Stimulated activated CD4-positive, alpha-beta T cell treated with anti-CD3 and anti-CD28 coated beads, Interleukin-15, amount 100 ng/mL, for 48 hours (primary cell): Measurements from ENCODE around the gene PDS5B.
"Not testable (repeated sequence)": the region's sequence is repeated elsewhere in the genome, so short reads cannot be mapped to it uniquely, and the experiment has no call there.

Source experiments
- DNase-seq, 2 donors: peaks; one replicate each; pipeline ENCODE4 v3.0.0-alpha.2; 2020; ENCODE audit warnings: low read depth in 2 of 2

PDS5B gene

DNA sequence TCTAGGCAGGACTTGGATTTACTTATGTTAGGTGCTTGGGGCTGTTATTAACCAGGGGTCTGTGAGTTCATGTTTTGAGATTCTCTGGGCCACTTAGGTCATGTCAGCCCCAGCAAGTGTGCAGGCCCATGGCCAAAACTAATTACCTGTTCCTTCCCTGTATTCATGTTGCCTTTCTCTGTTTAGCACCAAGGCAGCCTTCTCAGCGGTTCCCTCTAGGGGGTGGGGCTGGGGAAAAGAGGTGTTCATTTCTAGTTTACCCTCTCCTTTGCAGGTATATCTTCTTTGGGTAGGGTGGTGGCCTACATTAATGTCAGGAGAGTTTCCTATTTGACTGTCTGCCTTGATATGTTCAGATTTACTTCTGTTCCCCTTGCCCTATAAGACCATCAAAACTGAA is 61.7 kb downstream of the PDS5B start:
- no peak for DNase-seq

DNA sequence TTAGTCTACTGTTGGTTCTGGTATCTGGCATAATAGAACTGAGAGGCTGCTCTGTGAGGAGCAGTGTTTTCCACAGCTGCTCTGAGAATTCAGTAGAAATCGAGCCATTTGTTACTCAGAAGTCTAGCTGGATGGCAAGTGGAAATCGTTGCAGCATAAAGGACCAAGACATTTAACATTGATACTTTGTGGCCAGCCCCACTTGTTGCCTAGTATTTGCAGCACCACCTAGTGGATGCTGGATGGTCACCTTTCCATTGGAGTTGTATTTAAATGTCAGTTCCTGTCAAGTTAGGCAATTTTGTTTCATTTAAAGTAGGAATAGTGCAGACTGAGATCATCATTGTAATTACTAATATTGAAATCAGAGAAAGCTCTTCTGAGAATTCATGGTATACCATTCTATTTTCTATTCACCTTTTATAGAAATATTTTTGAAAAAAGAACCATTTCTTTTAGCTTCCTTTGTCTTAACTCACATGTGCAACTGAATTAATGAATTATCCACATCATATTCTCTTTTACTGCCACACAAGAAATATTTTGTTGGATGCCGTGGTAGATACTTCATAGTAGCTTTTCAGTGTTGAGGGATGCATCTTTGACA is 64.6 kb downstream of the PDS5B start:
- peak; percentile 53 to 66 for DNase-seq

DNA sequence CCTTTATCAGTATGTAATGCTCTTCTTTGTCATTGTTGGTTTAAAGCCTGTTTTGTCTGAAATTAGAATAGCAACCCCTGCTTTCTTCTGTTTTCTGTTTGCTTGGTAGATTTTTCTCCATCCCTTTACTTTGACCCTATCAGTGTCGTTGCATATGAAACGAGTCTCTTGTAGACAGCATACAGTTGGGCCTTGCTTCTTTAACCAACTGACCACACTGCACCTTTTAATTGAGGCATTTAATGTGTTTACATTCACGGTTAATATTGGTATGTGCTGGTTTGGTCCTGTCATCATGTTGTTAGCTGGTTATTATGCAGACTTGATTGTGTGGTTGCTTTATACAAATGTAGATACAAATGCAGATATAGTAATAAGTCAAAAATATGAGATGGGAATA is 71.1 kb downstream of the PDS5B start:
- DNase-seq, result no peak

DNA sequence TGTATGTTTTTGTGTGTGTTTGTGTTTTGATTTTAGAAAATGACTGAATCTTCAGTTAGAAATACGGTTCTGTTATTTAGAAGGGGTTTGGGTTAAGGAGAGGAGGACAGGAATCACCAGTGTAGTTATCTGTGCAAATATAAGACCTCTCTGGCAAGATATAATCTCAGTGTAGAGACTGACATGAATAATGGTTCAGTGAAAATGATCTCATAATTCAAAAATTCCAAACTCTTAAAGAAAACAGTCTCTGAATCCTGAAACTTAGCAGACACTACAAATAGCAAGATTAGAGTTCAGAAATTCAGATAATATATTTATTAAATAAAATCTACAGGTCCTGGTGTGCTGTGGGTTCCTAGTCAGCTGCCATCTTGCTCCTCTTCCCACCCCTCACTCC is 73.5 kb downstream of the PDS5B start:
- no peak for DNase-seq

DNA sequence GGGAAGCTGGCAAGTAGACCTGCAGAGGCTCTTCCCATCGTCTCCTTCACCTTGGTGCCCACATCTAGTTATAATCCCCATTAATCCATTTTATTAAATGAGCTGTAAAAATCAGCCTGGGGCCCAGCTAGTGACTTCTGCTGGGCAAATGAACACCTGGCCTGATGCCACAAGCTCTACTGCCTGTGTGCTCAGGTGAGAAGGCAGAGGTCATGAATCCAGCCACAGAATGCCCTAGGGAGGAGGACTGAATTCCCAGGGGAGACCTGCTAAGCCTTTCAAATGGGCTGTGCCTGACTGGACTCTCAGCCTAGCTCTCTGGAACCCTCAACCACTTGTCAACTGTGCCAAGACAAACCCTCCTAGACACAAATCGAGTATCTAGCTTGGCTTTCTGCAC is 74.0 kb downstream of the PDS5B start:
- DNase-seq, result no peak

DNA sequence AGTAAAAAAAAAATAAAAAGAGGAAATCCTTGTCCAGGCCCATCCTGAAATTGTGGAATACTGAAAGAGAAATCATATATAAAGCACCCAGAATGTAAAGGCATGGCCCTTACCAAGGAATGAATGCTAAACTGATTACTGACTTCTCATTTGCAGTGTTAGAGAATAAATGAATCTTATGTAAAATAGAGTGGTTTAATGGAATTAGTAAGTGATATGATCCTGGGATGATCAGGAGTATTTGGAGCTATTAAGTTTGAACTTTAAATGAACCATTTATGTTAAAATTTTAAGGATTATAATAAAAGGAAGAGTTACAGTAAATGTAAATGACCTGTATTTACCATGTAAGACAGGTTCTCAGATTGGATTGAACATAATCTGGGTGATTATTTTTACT is 75.4 kb downstream of the PDS5B start:
- DNase-seq, result no peak

DNA sequence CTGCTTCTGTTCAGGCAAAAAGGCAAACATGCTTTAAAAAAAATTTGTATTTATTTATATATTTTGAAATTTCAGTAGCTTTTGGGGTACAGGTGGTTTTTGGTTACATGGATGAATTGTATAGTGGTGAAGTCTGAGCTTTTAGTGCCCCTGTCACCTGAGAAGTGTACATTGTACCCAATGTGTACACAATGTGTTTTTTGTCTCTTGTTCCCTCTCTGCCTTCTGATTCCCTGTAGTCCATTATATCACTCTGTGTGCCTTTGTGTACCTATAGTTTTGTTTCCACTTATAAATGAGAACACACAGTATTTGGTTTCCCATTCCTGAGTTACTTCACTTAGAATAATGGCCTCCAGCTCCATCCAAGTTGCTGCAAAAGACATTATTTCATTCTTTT is 77.4 kb downstream of the PDS5B start:
- DNase-seq, result no peak

DNA sequence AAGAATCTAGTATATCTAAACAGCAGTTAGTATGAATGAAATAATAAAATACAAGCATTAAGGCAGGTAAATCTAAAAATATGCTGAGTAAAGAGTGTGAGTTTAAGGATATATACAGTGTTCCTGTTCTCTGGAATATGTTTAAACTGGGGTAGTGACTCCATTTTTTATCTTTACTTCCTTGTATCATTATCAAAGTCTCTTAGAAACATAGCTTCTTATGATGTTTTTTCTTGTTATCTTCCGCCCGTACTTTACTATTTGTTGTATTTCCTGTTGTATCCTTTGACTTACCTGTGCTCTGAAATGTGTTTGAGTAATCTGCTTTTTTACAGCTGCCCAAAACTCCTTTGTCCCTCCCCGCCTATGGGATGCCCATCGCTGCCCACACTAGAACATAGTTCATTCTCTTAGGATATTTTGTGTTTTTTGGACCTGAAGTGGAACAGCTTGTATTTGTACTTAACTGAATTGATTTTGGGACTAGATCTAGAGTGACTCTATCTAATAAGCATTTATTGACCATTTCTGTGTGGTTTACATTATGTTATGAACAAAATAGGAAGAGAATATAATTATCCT is 80.8 kb downstream of the PDS5B start:
- DNase-seq, result no peak

DNA sequence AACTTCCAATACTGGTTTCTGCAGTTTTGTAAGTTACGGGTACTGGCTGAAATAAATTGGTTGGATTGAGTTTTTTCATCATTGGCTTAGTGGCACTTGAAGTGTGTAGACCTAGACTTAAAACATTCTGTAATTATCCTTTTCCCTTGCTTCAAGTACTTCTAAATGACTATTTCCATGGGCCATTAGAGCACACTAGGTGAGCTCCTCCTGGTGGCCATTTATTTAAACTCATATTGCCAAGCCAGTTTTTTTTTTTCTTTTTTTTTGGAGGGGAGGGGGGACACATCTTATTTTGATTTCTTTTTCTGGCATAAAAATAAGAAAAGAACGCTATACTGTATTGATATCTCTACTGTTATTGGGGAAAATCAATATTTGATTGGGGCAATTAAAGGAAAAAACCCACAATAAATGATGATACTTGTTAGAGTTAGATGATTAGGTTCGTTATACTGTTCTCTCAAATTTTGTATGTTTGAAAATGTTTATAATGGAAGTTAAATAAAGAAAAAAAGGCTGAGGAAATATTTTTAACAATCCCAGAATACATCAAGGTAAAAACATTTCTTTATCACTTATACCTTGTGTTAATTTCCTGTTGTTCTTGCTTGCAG is 82.9 kb downstream of the PDS5B start:
- DNase-seq, result no peak

DNA sequence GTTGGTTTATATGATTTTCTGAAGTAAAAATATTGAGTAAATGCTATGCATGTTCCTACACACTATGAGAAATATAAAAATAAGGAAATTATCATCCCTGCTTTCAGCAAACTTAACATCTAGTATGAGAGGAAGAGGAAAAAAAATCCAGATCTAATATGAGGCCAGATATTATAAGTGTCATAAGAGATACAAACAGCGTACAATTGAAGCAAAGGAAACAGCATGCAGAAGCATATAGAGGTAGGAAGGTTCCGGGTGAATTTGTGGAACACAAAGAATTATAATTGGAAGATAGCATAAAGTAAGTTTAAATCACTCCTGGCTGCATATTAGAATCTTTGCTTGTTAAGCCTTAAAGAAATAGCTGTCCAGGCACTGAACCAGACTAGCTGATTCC is 88.3 kb downstream of the PDS5B start:
- DNase-seq, result no peak

DNA sequence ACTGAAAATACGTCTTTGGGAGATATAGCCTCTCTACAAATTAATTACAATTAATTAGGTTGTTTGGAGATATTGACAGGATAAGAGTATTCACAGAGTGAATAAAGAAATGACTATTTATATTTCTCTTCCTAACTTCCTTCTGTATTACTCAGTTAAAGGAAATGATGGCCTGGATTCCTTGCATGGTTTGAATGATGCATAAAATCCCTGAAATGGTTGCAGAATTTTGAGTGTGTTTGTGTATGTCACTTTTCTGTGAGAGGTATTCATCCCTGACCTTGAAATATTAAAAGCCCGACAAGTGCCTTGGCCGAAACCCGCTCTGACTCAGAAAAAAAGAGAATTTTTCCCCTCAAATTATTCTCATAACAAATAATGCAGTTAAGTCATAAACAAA is 90.0 kb downstream of the PDS5B start:
- DNase-seq, result no peak

DNA sequence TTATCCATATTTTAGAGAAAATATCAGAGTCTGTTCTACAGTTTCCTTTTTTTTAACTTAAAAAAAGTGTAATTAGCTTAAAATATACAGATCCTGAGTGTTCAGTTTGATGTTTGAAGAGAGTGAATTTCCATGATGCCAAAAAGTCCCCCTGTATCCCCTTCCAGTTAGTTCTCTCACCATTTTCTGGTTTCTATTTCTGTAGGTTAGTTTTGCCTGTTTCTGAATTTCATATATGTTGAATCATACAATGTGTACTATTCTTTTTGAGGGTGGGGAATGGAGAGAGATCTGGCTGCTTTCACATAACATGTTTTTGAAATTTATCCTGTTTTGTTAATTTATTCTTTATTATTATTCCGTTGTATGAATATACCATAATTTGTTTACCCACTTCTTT is 95.9 kb downstream of the PDS5B start:
- DNase-seq, result no peak

DNA sequence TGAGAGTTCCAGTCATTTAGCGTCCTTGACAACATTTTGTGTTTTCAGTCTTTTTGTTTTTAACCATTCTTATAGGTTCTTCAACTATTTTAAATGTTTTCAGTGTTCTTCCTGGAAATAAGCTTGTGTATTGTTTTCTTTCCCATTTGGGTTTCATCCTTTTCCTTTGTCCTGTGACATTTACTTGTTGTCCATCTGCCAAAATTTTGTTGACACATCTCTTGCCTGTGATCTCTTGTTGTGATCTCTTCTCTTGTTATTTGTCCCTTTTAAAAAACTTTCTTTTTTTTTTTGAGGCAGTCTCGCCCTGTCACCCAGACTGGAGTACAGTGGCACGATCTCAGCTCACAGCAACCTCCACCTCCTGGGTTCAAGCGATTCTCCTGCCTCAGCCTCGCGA is 96.5 kb downstream of the PDS5B start:
- no peak for DNase-seq

DNA sequence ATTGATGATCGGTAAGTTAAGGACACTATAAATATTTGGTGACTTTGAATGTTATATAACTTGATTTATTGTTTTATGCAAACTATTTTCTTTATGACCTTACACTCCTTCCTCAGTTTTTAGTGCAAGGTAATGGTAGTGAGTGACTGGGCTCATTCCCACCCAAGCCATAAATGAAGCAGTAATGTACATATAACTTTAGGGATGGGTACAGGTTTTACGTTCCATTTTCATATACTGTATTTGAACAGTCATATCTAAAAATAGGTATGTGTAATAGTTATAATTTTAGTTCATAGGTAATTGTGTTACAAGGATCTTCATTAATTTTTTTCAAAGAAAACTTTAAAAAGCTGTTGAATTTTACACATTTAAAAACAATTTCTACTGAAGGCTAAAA is 101.0 kb downstream of the PDS5B start:
- no peak for DNase-seq

DNA sequence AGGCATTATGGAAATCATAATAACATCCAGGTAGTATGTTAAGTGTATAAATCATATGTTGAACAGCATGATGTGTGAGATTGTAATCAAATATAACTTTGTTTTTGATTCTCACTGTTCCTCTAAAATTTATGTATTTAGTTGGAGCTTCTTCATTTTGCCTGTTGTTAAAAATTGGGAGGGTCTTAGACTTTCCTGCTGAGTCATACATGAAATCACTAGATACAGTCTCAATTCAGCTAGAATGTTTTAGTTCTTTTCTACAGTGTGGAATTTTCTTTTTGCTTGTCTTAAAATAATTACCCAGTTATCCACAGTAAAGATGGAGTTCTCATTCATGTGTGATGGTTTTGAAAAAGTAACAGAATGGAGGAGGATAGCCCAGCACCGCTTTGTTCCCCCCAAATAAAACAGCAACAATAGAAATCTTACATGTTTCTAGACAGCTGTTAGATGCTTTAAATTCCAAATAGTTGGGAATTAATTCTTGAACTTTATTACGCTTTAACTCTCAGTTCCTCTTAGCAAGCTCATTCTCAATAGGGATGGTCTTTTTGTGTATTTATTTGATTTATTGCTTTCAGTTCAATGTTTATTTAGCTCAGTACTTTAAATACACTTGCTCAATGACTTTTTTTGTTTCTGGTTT is 109.5 kb downstream of the PDS5B start:
- DNase-seq, result no peak

DNA sequence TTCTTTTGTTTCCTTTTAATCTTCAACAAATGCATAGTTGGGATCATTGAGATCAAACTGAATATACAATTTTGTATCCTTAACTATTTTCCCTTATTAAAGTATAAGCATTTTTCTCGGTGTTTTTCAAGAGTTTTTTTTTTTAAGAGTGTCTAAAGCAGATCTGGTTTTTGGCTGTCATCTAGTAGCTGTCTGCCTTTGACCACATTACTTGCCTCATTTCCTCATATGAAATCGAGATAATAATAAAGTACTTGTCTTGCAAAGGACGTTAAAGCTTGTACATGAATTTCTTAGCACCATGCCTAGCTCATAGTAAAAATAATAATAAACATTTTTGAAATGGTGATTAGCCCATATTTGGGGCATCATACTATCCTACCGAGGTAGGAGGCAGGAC is 121.2 kb downstream of the PDS5B start:
- no peak for DNase-seq

DNA sequence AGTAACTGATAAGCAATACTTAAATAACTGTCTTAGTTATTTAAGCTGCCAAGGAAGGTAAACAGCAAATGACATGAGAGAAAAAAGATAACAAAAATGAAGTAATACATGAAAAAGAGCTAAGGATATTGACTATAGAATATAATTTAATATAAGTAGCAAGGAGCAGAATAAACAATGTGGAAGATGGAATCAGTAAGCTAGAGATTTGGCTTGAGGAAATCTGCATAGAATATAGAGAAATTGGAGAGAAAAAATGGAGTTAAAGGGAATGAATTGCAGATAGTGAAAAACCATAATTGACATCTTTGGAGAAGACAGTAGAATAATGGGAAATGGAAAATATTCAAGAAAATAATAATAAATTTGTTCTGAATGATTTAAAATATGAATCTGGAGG is 127.1 kb downstream of the PDS5B start:
- DNase-seq, result no peak

DNA sequence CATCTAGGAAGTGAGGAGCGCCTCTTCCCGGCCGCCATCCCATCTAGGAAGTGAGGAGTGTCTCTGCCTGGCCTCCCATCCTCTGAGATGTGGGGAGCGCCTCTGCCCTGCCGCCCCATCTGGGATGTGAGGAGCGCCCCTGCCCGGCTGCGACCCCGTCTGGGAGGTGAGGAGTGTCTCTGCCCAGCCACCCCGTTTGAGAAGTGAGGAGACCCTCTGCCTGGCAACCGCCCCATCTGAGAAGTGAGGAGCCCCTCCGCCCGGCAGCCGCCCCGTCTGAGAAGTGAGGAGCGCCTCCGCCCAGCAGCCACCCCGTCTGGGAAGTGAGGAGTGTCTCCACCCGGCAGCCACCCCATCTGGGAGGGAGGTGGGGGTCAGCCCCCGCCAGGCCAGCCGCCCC is 129.9 kb downstream of the PDS5B start:
- not testable (repeated sequence) for DNase-seq

DNA sequence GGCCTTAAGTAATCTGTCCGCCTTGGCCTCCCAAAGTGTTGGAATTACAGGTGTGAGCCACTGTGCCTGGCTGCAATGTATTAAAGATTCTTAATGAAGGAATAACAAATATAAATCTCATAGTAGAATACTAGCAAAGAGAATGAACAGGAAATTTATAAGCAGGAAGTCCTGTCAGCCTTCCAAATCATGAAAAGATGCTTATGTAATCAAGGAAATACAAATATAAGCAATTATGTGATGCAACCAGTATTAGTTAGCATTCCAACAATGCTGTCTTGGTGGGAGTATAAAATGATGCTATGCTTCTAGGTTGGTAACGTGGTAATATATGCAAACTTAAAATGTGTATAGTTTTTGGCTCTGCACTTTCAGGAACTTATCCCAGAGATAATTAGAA is 133.8 kb downstream of the PDS5B start:
- DNase-seq, result no peak

DNA sequence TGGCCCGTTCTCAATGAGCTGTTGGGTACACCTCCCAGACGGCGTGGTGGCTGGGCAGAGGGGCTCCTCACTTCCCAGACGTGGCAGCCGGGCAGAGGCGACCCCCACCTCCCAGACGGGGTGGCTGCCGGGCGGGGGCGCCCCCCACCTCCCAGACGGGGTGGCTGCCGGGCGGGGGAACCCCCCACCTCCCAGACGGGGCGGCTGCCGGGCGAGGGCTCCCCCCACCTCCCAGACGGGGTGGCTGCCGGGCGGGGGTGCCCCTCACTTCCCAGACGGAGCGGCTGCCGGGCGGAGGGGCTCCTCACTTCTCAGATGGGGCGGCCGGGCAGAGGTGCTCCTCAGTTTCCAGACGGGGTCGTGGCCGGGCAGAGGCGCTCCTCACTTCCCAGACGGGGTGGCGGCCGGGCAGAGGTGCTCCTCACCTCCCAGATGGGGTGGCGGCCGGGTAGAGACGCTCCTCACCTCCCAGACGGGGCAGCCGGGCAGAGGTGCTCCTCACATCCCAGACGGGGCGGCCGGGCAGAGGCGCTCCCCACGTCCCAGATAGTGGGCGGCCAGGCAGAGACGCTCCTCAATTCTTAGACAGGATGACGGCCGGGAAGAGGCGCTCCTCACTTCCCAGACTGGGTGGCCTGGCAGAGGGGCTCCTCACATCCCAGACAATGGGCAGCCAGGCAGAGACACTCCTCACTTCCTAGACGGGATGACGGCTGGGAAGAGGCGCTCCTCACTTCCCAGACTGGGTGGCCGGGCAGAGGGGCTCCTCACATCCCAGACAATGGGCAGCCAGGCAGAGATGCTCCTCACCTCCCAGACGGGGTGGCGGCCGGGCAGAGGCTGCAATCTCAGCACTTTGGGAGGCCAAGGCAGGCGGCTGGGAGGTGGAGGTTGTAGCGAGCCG is 135.1 kb downstream of the PDS5B start:
- not testable (repeated sequence) for DNase-seq

DNA sequence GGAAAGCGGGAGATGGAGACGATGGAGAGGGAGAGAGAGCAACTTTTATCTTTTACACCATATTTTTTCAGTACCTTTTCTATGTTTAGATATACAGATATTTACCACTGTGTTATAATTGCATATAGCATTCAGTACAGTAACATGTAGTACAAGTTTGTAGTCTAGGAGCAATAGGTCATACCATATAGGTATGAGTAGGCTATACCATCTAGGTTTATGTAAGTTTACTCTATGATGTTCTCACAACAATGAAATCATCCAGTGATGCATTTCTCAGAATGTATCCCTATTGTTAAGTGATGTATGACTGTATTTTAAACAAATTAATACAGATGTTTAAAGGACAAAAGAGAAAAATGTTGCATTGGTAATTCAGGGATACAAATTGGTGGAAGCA is 136.1 kb downstream of the PDS5B start:
- no peak for DNase-seq

DNA sequence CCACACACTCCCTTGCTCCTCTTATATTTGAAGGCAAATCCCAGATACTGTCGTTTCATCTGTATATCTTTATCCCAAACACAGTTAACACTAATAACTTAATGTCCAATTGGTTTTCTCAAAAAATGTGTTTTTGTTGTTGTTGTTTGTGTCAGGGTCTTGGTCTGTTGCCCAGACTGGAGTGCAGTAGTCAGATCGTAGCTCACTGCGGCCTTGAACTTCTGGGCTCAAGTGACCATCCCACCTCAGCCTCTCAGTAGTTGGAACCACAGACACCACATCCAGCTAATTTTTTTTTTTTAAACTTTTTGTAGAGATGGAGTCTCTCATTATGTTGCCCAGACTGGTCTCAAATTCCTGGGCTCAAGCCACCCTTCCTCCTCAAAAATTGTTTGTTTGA is 137.7 kb downstream of the PDS5B start:
- no peak for DNase-seq
